Astrocyte (in vitro differentiated cells and primary cell): Measurements from ENCODE around the gene SLC35F1.

Experiments
- EZH2 ChIP-seq: IDR thresholded peaks from 2 replicates; pipeline ENCODE4 v1.6.1; 2012; ENCODE audit warnings: mild to moderate bottlenecking, low read length, inconsistent platforms; ENCODE audit not compliant: insufficient read depth
- TF ChIP-seq, protein P1 (sequence below): IDR thresholded peaks from 2 replicates; pipeline ENCODE4 v1.5.1; 2011; ENCODE audit warnings: low read depth, mild to moderate bottlenecking, inconsistent platforms, low read length, moderate library complexity; ENCODE audit not compliant: insufficient read depth

DNA sequence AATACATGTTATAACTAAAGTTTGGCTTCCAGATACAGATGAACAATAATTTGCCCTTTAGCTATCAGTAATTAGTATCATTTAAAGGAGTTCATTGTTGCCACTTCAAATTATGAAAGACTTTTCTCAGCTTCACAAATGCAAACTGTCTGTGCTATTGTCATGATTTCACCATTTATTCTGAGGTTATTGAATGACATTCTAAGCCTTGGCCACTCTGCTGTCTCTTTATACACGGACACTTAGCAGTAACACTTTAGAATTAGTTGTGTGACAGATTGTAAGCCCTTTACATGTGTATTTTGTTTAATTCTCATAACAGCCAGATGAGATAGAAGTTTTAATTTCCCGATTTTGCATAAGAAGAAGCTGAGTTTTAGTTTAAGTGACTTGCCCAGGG, 176.6 kb downstream of the SLC35F1 start:
- TF ChIP-seq, protein P1, sequence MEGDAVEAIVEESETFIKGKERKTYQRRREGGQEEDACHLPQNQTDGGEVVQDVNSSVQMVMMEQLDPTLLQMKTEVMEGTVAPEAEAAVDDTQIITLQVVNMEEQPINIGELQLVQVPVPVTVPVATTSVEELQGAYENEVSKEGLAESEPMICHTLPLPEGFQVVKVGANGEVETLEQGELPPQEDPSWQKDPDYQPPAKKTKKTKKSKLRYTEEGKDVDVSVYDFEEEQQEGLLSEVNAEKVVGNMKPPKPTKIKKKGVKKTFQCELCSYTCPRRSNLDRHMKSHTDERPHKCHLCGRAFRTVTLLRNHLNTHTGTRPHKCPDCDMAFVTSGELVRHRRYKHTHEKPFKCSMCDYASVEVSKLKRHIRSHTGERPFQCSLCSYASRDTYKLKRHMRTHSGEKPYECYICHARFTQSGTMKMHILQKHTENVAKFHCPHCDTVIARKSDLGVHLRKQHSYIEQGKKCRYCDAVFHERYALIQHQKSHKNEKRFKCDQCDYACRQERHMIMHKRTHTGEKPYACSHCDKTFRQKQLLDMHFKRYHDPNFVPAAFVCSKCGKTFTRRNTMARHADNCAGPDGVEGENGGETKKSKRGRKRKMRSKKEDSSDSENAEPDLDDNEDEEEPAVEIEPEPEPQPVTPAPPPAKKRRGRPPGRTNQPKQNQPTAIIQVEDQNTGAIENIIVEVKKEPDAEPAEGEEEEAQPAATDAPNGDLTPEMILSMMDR, result no peak
- TF ChIP-seq EZH2, result no peak
